GM12872 (cell line): ENCODE results near the gene FAM98C.

Experiments used
- CTCF ChIP-seq: IDR thresholded peaks from 3 replicates; pipeline ENCODE4 v1.5.1; 2011; ENCODE audit warnings: low read depth, mild to moderate bottlenecking, low read length, moderate library complexity; ENCODE audit not compliant: insufficient read depth

The FAM98C gene

GRCh38 chr19:38374332-38375097 is 28.4 kb upstream of the FAM98C start, which contains the start of gene PSMD8:
Gene PSMD8 (plus strand): TSS chr19:38374571. CDS start chr19:38374602, 31 bp downstream.
- TF ChIP-seq CTCF = 0 out of 3 replicates have a peak, but pooled peaks have one; percentile 19

GRCh38 chr19:38375098-38375493 is 27.8 kb upstream of the FAM98C start:
- no peak for TF ChIP-seq CTCF

GRCh38 chr19:38375748-38376147 is 27.1 kb upstream of the FAM98C start:
- TF ChIP-seq CTCF = no peak

GRCh38 chr19:38376576-38376975 is 26.3 kb upstream of the FAM98C start:
- TF ChIP-seq CTCF = no peak

- no peak for TF ChIP-seq CTCF
These were observed 25.8 kb upstream of the FAM98C start for GRCh38 chr19:38377052-38377451.

- TF ChIP-seq CTCF = no peak
These were observed 24.0 kb upstream of the FAM98C start for GRCh38 chr19:38378866-38379265.

GRCh38 chr19:38381138-38381537 is 21.8 kb upstream of the FAM98C start:
- no peak for TF ChIP-seq CTCF
